K562 (cell line): Measurements from ENCODE around the gene PTH1R. TPM values are rescaled to one million over a fixed set of nuclear protein-coding genes. Genes with fewer than 3 reads are reported as not detected.
"Not testable (repeated sequence)": the region's sequence is repeated elsewhere in the genome, so short reads cannot be mapped to it uniquely, and the experiment has no call there.

Source experiments
- ATAC-seq: fragments of 200-7000 bp; cut with Tn5 transposase; 3 replicates; pipeline ENCODE4 v1.9.1; 2020; ENCODE audit warnings: moderate library complexity
- BruUV-seq: library from RNA; stranded (reverse); fragments of 400-500 nt; replicated peaks from 2 replicates; lab custom pipeline; 2021; lab: Mats Ljungman, UMichigan
- CTCF ChIA-PET: fragments of 300-600 bp; formaldehyde crosslinking; extraction: SDS; loops from one replicate; lab custom pipeline; 2021; ENCODE audit warnings: low intra/inter-chr PET ratio; lab: Yijun Ruan, JAX
- POLR2A ChIA-PET: fragments of 300-600, 350-650 bp; sonication (Branson Sonifier 250); formaldehyde crosslinking; extraction: SDS; loops from one replicate; lab custom pipeline; 2021; ENCODE audit warnings: antibody characterized with exemption, inconsistent platforms; lab: Yijun Ruan, JAX
- DNase-seq, 4 experiments: peaks; one replicate each; pipeline versions ENCODE4 v3.0.0 to v3.0.0-alpha.2; 2011 to 2018; ENCODE audit warnings: low spot score in 3 of 4, mixed read lengths in 3 of 4; ENCODE audit errors: extremely low read depth in 1 of 4
- FAIRE-seq: peaks from 2 replicates; lab custom pipeline; 2011; peaks lifted over from hg19 to GRCh38; lab: Jason Lieb, UNC
- H2AFZ ChIP-seq: 2 replicates; pipeline ENCODE4 v1.6.0; 2011; ENCODE audit warnings: low read depth, low read length, control low read depth, inconsistent platforms
- H3K27ac ChIP-seq: fragments of 200-600 bp; 3 replicates; pipeline ENCODE4 v1.8.0; 2011; ENCODE audit warnings: low read depth, mild to moderate bottlenecking, control low read depth, inconsistent platforms, low read length, moderate library complexity, mixed read lengths; ENCODE audit errors: extremely low read depth
- H3K27me3 ChIP-seq, 2 experiments: fragments of 300-600 bp in 1 of 2; 2 replicates in 1 of 2; 3 replicates in 1 of 2; pipeline versions ENCODE4 v1.6.0 to v1.8.0; 2011; ENCODE audit warnings: inconsistent platforms in 2 of 2, low read length in 2 of 2, mild to moderate bottlenecking in 1 of 2, mixed read lengths in 1 of 2, moderate library complexity in 1 of 2; ENCODE audit not compliant: control insufficient read depth in 2 of 2, insufficient read depth in 2 of 2
- H3K36me3 ChIP-seq: fragments of 300-600 bp; 3 replicates; pipeline ENCODE4 v1.8.0; 2011; ENCODE audit warnings: mild to moderate bottlenecking, low read length, inconsistent platforms; ENCODE audit not compliant: control insufficient read depth, insufficient read depth
- H3K4me1 ChIP-seq, 2 experiments: fragments of 200-600 bp in 1 of 2; replicated peaks in 1 of 2; 2 replicates in 1 of 2; 3 replicates in 1 of 2; pipeline versions ENCODE4 v1.5.1 to v1.8.0; 2011; ENCODE audit warnings: inconsistent platforms in 2 of 2, low read length in 2 of 2, mild to moderate bottlenecking in 1 of 2, mixed read lengths in 1 of 2, moderate library complexity in 1 of 2; ENCODE audit not compliant: control insufficient read depth in 2 of 2, insufficient read depth in 2 of 2
- H3K4me2 ChIP-seq: 2 replicates; pipeline ENCODE4 v1.6.1; 2011; ENCODE audit warnings: low read length, control low read depth, inconsistent platforms, mixed read lengths; ENCODE audit not compliant: insufficient read depth
- H3K4me3 ChIP-seq: fragments of 200-600 bp; sonication (generic), shearing (Covaris generic); 2 replicates; pipeline ENCODE4 v1.5.1; 2016; ENCODE audit warnings: control low read depth, inconsistent platforms
- H3K79me2 ChIP-seq: fragments of 200-600 bp; 3 replicates; pipeline ENCODE4 v1.8.0; 2011; ENCODE audit warnings: low read length, inconsistent platforms; ENCODE audit not compliant: control insufficient read depth, insufficient read depth
- H3K9ac ChIP-seq, 2 experiments: 2 replicates each; pipeline versions ENCODE4 v1.6.0 to v1.6.1; 2011; ENCODE audit warnings: low read depth in 2 of 2, low read length in 2 of 2, control low read depth in 1 of 2, inconsistent platforms in 1 of 2, mild to moderate bottlenecking in 1 of 2, mixed read lengths in 1 of 2; ENCODE audit not compliant: insufficient read depth in 1 of 2
- H3K9me1 ChIP-seq: one replicate; pipeline ENCODE4 v1.6.0; 2011; ENCODE audit warnings: inconsistent platforms, mild to moderate bottlenecking, low read length, moderate library complexity; ENCODE audit not compliant: control insufficient read depth, insufficient read depth
- H3K9me3 ChIP-seq: replicated peaks from 2 replicates; pipeline ENCODE4 v1.5.1; 2011; ENCODE audit warnings: low read depth, low read length, inconsistent platforms; ENCODE audit not compliant: control insufficient read depth, insufficient read depth
- H4K20me1 ChIP-seq: replicated peaks from 2 replicates; pipeline ENCODE4 v1.6.1; 2011; ENCODE audit warnings: low read length, inconsistent platforms, mixed read lengths; ENCODE audit not compliant: control insufficient read depth, insufficient read depth
- EGR1 ChIP-seq: fragments of 450-650 bp; conservative IDR thresholded peaks from 2 replicates; pipeline ENCODE4 v1.6.1; 2017; ENCODE audit warnings: mild to moderate bottlenecking
- POLR2G ChIP-seq: fragments of 200-400 bp; formaldehyde crosslinking; IDR thresholded peaks from 2 replicates; pipeline ENCODE4 v1.6.1; 2017; ENCODE audit warnings: low read depth, mild to moderate bottlenecking, antibody characterized with exemption, low read length, moderate library complexity
- SNIP1 ChIP-seq: fragments of 450-650 bp; IDR thresholded peaks from 2 replicates; pipeline ENCODE4 v1.7.1; 2017; ENCODE audit warnings: low read depth, mild to moderate bottlenecking
- WGBS: fragments of 100-300 bp; shearing (Covaris generic); methylation state at CpG from one replicate; pipeline ENCODE4 v1.1.6; 2016; ENCODE audit warnings: low coverage, mixed read lengths; ENCODE audit not compliant: insufficient coverage; ENCODE audit errors: missing lambda C conversion rate; 5-methylcytosine and 5-hydroxymethylcytosine counted together
- in situ Hi-C: fragments of 300-500 bp; cut with MboI; formaldehyde crosslinking; loops from 4 replicates; pipeline ENCODE4 v1.15.0; 2018; ENCODE audit warnings: inconsistent platforms, mixed read lengths
- intact Hi-C: fragments of 100-400 bp; cut with micrococcal nuclease; formaldehyde crosslinking; loops from 2 replicates; pipeline ENCODE4 v1.14.2; 2022
- polyA plus RNA-seq, 8 experiments: library from polyadenylated mRNA; depleted of rRNA in 4 of 8; stranded (reverse) in 5 of 8; unstranded in 3 of 8; fragments of >200 nt; fragmentation: Nextera tagmentation in 2 of 8; fragmentation: Illumina TruSeq in 1 of 8; extraction: Ambion mirVana in 2 of 8; extraction: Trizol in 1 of 8; gene quantifications; 2 replicates each; pipeline versions ENCODE4 v1.2.1 to v1.2.3, GENCODE V29; 2011 to 2014; ENCODE audit warnings: inconsistent platforms in 1 of 8, missing spikeins in 1 of 8
- total RNA-seq, 7 experiments: library from RNA; depleted of rRNA in 6 of 7; stranded (reverse); fragments of >200 nt in 6 of 7; fragmentation: Illumina TruSeq in 2 of 7; extraction: Trizol in 2 of 7; gene quantifications; 2 replicates each; pipeline versions ENCODE4 v1.2.1 to v1.2.3, GENCODE V29; 2011 to 2021; ENCODE audit warnings: low replicate concordance in 1 of 7

Gene PTH1R
- total and polyA plus RNA-seq, 9 of the 15 experiments (the other 6 are each of a cell fraction or from before 2014, with no cell fraction given) = not detected

DNA sequence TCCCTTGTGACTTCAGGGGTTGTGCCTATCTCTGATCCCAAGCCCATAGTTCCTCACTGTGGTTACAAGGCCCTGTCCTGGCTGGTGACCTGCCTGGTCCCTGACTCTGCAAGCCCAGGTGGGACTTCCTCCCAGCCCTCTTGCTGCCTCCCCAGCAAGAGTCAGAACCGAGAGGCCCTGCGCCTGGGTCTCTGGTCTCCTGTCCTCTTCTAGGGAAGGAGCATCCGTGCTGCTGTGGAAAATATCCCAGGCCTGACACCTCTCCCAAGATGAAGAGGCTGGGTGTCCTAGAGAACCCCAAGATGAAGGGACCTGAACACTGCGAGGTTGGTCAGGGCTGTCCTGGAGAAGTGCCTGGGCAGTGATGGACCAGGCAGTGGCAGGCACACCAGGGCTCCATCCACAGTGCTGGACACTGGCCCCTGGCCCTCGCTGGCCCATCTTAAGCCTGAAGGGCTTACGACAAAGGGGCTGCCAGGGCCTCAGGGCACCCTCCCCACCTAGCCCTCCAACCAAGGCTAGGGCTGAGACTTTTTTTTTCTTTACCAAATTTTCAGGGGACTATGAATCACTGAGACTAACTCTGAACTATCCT lies 32.7 kb downstream of the PTH1R start:
- ChIA-PET CTCF (interaction anchor here (0.6 to 1.5 kb wide), 6 partner anchors 13 to 207 kb away, joined by 3 to 16 read pairs (median 3); no protein-coding TSS in a partner anchor), POLR2A (interaction anchor here (0.6 to 1.3 kb wide), 7 partner anchors 8 to 310 kb away, joined by 3 to 5 read pairs (median 4); no protein-coding TSS in a partner anchor)
- H3K79me2 ChIP-seq = no peaks in the 10 kb centered on the region
- no peak overlapping the region for H3K27ac ChIP-seq
- H3K4me3 ChIP-seq = no peak overlapping the region
- no peak for TF ChIP-seq SNIP1
- 0 out of 2 replicates have a peak, but pooled peaks have one; percentile 13 for TF ChIP-seq POLR2G
- no peak for DNase-seq
- no peaks in the 10 kb centered on the region for H3K36me3 ChIP-seq
- BruUV-seq = no TSS peak
- in situ Hi-C loops = no loop called here
- peak overlapping the region; percentile 10 to 81; a peak in 2 of 4 replicates for H3K9ac ChIP-seq
- peaks cover 0 to 6% of the 10 kb centered on the region in 2 experiments; a peak in 2 of 5 replicates for H3K27me3 ChIP-seq
- intact Hi-C loops = no loop called here
- H3K9me1 ChIP-seq = peaks cover 4% of the 10 kb centered on the region
- no peaks in the 10 kb centered on the region for H3K9me3 ChIP-seq
- peak overlapping the region; percentile 79 for H2AFZ ChIP-seq
- ATAC-seq = peak; percentile 6; the same call in 2 of the 3 replicates
- WGBS = 46% methylated on average over 6 of the region's 6 CpGs
- H3K4me2 ChIP-seq = no peak overlapping the region
- no peak for FAIRE-seq
- H4K20me1 ChIP-seq = no peaks in the 10 kb centered on the region; the same call in 1 of the 2 replicates
- H3K4me1 ChIP-seq = peaks cover 0 to 22% of the 10 kb centered on the region in 2 experiments; a peak in 3 of 5 replicates

DNA sequence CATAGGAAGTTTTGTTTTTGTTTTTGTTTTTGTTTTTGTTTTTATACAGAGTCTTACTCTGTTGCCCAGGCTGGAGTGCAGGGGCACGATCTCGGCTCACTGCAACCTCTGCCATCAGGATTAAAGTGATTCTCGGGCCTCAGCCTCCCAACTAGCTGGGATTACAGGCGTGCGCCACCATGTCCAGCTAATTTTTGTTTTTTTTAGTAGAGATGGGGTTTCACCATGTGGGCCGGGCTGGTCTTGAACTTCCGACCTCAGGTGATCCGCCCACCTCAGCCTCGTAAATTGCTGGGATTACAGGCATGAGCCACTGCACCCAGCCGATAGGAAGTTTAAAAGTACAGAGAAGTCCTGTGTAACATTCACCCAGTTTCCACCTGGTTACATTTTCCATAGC lies 33.4 kb downstream of the PTH1R start:
- H3K79me2 ChIP-seq, H3K9ac ChIP-seq, H4K20me1 ChIP-seq, H2AFZ ChIP-seq, H3K27ac ChIP-seq, H3K9me3 ChIP-seq, in situ Hi-C loops, FAIRE-seq, H3K4me3 ChIP-seq, H3K4me2 ChIP-seq, H3K36me3 ChIP-seq, ATAC-seq, H3K9me1 ChIP-seq, intact Hi-C loops, POLR2A ChIA-PET, DNase-seq, BruUV-seq, H3K27me3 ChIP-seq: not testable (repeated sequence)
- TF ChIP-seq EGR1 (peak; percentile 36), POLR2G (0 out of 2 replicates have a peak, but pooled peaks have one; percentile 11)
- WGBS = 58% methylated on average over 10 of the region's 10 CpGs
- peaks cover 0 to 22% of the 10 kb centered on the region in 2 experiments; a peak in 3 of 5 replicates for H3K4me1 ChIP-seq
- CTCF ChIA-PET = interaction anchor here (0.5 to 0.6 kb wide), 2 partner anchors 44 to 65 kb away, joined by 3 to 4 read pairs; no protein-coding TSS in a partner anchor
